K562 (cell line): ENCODE data around the gene CUTC. TPM values are rescaled to one million over a fixed set of nuclear protein-coding genes. Genes with fewer than 3 reads are reported as not detected.

ENCODE experiments used
- BRF2 ChIP-seq: IDR thresholded peaks from 3 replicates; pipeline ENCODE4 v1.6.1; 2011; ENCODE audit warnings: borderline replicate concordance, mild to moderate bottlenecking; ENCODE audit not compliant: insufficient read length, insufficient read depth
- CGGBP1 ChIP-seq: fragments of 250-450 bp; sonication (Bioruptor Pico); IDR thresholded peaks from 2 replicates; pipeline ENCODE4 v1.9.0; 2021; ENCODE audit warnings: mild to moderate bottlenecking
- CTBP1 ChIP-seq: fragments of 450-650 bp; IDR thresholded peaks from 2 replicates; pipeline ENCODE4 v1.6.1; 2016; ENCODE audit warnings: borderline replicate concordance
- CTCFL ChIP-seq: IDR thresholded peaks from 2 replicates; pipeline ENCODE4 v1.6.1; 2011; ENCODE audit warnings: borderline replicate concordance, low read depth, mild to moderate bottlenecking, moderate library complexity, low read length; ENCODE audit not compliant: insufficient read depth, poor library complexity, severe bottlenecking
- ETS1 ChIP-seq: conservative IDR thresholded peaks from 2 replicates; pipeline ENCODE4 v1.6.1; 2011; ENCODE audit warnings: low read depth, mild to moderate bottlenecking, low read length; ENCODE audit not compliant: control insufficient read depth
- L3MBTL2 ChIP-seq: fragments of 450-650 bp; IDR thresholded peaks from 2 replicates; pipeline ENCODE4 v1.6.1; 2016; ENCODE audit warnings: mild to moderate bottlenecking, moderate library complexity
- MTA1 ChIP-seq: fragments of 450-650 bp; IDR thresholded peaks from 2 replicates; pipeline ENCODE4 v1.6.1; 2017; ENCODE audit warnings: borderline replicate concordance
- PRPF4 ChIP-seq: fragments of 200-400 bp; formaldehyde crosslinking; IDR thresholded peaks from one replicate; pipeline ENCODE4 v1.6.1; 2017; ENCODE audit warnings: low read length, low read depth, mild to moderate bottlenecking; ENCODE audit not compliant: insufficient read depth, poor library complexity, severe bottlenecking
- SMARCA4 ChIP-seq: fragments of 450-650 bp; IDR thresholded peaks from 2 replicates; pipeline ENCODE4 v1.6.1; 2016
- SNIP1 ChIP-seq: fragments of 450-650 bp; IDR thresholded peaks from 2 replicates; pipeline ENCODE4 v1.7.1; 2017; ENCODE audit warnings: low read depth, mild to moderate bottlenecking
- ZFP91 ChIP-seq: sonication (generic); formaldehyde crosslinking; IDR thresholded peaks from 2 replicates; pipeline ENCODE4 v1.8.0; 2022; ENCODE audit warnings: mild to moderate bottlenecking, missing genetic modification reagents
- ZNF143 ChIP-seq: sonication (generic); formaldehyde crosslinking; IDR thresholded peaks from 2 replicates; pipeline ENCODE4 v1.9.0; 2022; ENCODE audit warnings: mild to moderate bottlenecking, missing genetic modification reagents
- polyA plus RNA-seq, 8 experiments: library from polyadenylated mRNA; depleted of rRNA in 4 of 8; stranded (reverse) in 5 of 8; unstranded in 3 of 8; fragments of >200 nt; fragmentation: Nextera tagmentation in 2 of 8; fragmentation: Illumina TruSeq in 1 of 8; extraction: Ambion mirVana in 2 of 8; extraction: Trizol in 1 of 8; gene quantifications; 2 replicates each; pipeline versions ENCODE4 v1.2.1 to v1.2.3, GENCODE V29; 2011 to 2014; ENCODE audit warnings: inconsistent platforms in 1 of 8, missing spikeins in 1 of 8
- total RNA-seq, 7 experiments: library from RNA; depleted of rRNA in 6 of 7; stranded (reverse); fragments of >200 nt in 6 of 7; fragmentation: Illumina TruSeq in 2 of 7; extraction: Trizol in 2 of 7; gene quantifications; 2 replicates each; pipeline versions ENCODE4 v1.2.1 to v1.2.3, GENCODE V29; 2011 to 2021; ENCODE audit warnings: low replicate concordance in 1 of 7

The CUTC gene
- total and polyA plus RNA-seq, 9 of the 15 experiments (the other 6 are each of a cell fraction or from before 2014, with no cell fraction given), result 18.6 to 69.3 (median 32.3) TPM

GRCh38 chr10:99732033-99732842 is at the start of gene CUTC, which contains the start of gene COX15 (continued):
- TF ChIP-seq ZFP91 (CRISPR knock-in tag) (no peak), CGGBP1 (CRISPR knock-in tag) (no peak), CTCFL (no peak), BRF2 (no peak), SMARCA4 (no peak), L3MBTL2 (0 out of 2 replicates have a peak, but pooled peaks have one; percentile 39), ETS1 (no peak), PRPF4 (no peak), SNIP1 (no peak), CTBP1 (peak; percentile 35; the same call in 1 of the 2 replicates), MTA1 (no peak), ZNF143 (CRISPR knock-in tag) (peak; percentile 77)
